ENCODE measurements around the gene TBC1D10B. TPM values are rescaled to one million over a fixed set of nuclear protein-coding genes. Genes with fewer than 3 reads are reported as not detected.

Gene TBC1D10B
- total and polyA plus RNA-seq, 9 of the 15 experiments (the other 6 are each of a cell fraction or from before 2014, with no cell fraction given) = 2.2 to 55.4 (median 17.5) TPM

- TF ChIP-seq ARID2 (IDR thresholded peaks at IDR 0.05) (no peak), ZNF316 (IDR thresholded peaks at IDR 0.05) (peak; percentile 54), HSF4 (CRISPR knock-in tag; IDR thresholded peaks at IDR 0.05; ENCODE audit: borderline replicate concordance) (no peak), SMC3 (conservative IDR thresholded peaks at IDR 0.05; ENCODE audit: insufficient read depth, low read depth, low read length) (no peak), RBM17 (IDR thresholded peaks at IDR 0.05; ENCODE audit: borderline replicate concordance, low read depth, low read length) (no peak), MBD2 (IDR thresholded peaks at IDR 0.05; ENCODE audit: borderline replicate concordance, low read depth) (0 out of 2 replicates have a peak, but pooled peaks have one; percentile 44), ZNF699 (CRISPR knock-in tag; IDR thresholded peaks at IDR 0.05; ENCODE audit: insufficient replicate concordance) (no peak), HMGN3 (IDR thresholded peaks at IDR 0.05; ENCODE audit: borderline replicate concordance, extremely low read depth, insufficient read length, low read depth, low read length) (no peak), ZBTB17 (CRISPR knock-in tag; IDR thresholded peaks at IDR 0.05) (no peak), PYGO2 (tag; IDR thresholded peaks at IDR 0.05) (no peak), ZBTB43 (CRISPR knock-in tag; IDR thresholded peaks at IDR 0.05) (no peak), SPI1 (IDR thresholded peaks at IDR 0.05; ENCODE audit: borderline replicate concordance, low read depth, low read length) (peak; percentile 91), EZH2 (IDR thresholded peaks at IDR 0.05; ENCODE audit: borderline replicate concordance, low read depth, low read length) (no peak), POLR2AphosphoS5 (IDR thresholded peaks at IDR 0.05; ENCODE audit: control insufficient read depth, insufficient read depth, low read depth, low read length) (peak; percentile 55), ETS1 (conservative IDR thresholded peaks at IDR 0.05; ENCODE audit: control insufficient read depth, low read depth, low read length) (peak; percentile 84), ZNF3 (CRISPR knock-in tag; IDR thresholded peaks at IDR 0.05) (0 out of 2 replicates have a peak, but pooled peaks have one; percentile 23), TFAP4 (CRISPR knock-in tag; IDR thresholded peaks at IDR 0.05; ENCODE audit: borderline replicate concordance) (peak; percentile 93), ZNF324 (CRISPR knock-in tag; IDR thresholded peaks at IDR 0.05) (no peak), YY1 (IDR thresholded peaks at IDR 0.05; ENCODE audit: borderline replicate concordance in 1 of 3, control insufficient read depth in 1 of 3, extremely low read depth in 1 of 3, insufficient read depth in 3 of 3, insufficient read length in 1 of 3, insufficient replicate concordance in 2 of 3, low read depth in 1 of 3, low read length in 2 of 3) (peak in 1 of 3 experiments; percentile 43)
- TF ChIP-seq, protein P1, sequence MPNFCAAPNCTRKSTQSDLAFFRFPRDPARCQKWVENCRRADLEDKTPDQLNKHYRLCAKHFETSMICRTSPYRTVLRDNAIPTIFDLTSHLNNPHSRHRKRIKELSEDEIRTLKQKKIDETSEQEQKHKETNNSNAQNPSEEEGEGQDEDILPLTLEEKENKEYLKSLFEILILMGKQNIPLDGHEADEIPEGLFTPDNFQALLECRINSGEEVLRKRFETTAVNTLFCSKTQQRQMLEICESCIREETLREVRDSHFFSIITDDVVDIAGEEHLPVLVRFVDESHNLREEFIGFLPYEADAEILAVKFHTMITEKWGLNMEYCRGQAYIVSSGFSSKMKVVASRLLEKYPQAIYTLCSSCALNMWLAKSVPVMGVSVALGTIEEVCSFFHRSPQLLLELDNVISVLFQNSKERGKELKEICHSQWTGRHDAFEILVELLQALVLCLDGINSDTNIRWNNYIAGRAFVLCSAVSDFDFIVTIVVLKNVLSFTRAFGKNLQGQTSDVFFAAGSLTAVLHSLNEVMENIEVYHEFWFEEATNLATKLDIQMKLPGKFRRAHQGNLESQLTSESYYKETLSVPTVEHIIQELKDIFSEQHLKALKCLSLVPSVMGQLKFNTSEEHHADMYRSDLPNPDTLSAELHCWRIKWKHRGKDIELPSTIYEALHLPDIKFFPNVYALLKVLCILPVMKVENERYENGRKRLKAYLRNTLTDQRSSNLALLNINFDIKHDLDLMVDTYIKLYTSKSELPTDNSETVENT (CRISPR knock-in tag; IDR thresholded peaks at IDR 0.05) = no peak
Observed at GRCh38 chr16:30381291-30382041, 11.2 kb upstream of the TBC1D10B start (continued).

Data from K562 (cell line).